Measurements from ENCODE around the gene NDUFS6. TPM values are rescaled to one million over a fixed set of nuclear protein-coding genes. Genes with fewer than 3 reads are reported as not detected.
A peak's percentile ranks its signal among the peaks of the same experiment; 100 is the strongest.

Gene NDUFS6
- total and polyA plus RNA-seq, 2 of the 8 experiments (the other 6 are each of a cell fraction or from before 2014, with no cell fraction given) = 72.7 to 191 TPM

DNA sequence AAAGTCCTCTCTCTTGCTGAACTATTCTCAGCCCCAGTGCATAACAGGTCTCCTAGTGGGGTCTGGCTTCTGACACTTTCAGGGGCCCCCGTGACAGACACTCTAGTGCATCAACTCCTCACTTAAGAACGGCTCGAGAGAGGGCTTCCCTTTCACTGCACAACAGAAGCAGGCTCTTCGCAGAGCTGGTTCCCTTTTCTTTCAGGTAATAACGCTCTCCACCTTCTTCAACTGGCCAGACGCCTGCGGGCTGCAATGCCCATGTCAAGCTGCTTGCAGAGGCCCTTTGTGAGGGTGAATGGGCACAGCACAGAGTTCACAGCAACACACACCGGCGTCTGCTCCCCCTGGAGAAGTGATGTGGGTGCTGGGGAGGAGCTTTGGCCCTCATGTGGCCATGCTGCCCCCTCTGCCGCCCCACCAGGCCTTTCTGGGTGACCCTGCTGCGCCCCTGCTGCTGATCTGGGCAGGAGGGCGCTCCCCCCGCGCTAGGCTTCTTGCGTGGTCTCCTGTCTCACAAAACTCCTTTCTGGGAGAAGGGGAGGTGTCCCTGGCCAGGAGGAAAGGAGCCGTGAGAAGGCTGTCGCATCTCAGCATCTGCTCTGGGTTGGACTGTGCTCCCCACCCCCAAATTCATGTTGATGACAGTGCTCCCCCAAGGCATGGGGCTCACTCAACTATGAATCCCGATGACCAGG is 4.0 kb upstream of the NDUFS6 start:
- H2AK5ac ChIP-seq (ENCODE audit: low read depth, low read length) = 0 out of 2 replicates have a peak overlapping the region, but pooled peaks have one; percentile 48
- CTCF ChIA-PET (ENCODE audit: partially characterized antibody) = interaction anchor here (0.9 kb wide), 1 partner anchor 95 kb away, joined by 4 read pairs; no protein-coding TSS in a partner anchor
- POLR2A ChIA-PET (ENCODE audit: partially characterized antibody) = interaction anchor here (1.4 kb wide), 1 partner anchor 12 kb away, joined by 3 read pairs; no protein-coding TSS in a partner anchor
- no peak overlapping the region for H3K56ac ChIP-seq (replicated peaks; ENCODE audit: insufficient read length, low read depth, low read length)
- no peak overlapping the region for H2BK15ac ChIP-seq (ENCODE audit: low read length)
- no peak overlapping the region for H3K27ac ChIP-seq (ENCODE audit: low read depth, low read length)
- no peak overlapping the region for H3K23ac ChIP-seq (ENCODE audit: insufficient read length)
- 91% methylated on average over 17 of the region's 18 CpGs; no CpG with 5 or more reads in 1 of the 2 experiments for WGBS, 2 experiments (ENCODE audit: extremely low coverage in 1 of 2, insufficient coverage in 1 of 2, insufficient read length in 1 of 2, insufficient replicate concordance in 2 of 2, low coverage in 1 of 2, low lambda C conversion rate in 2 of 2, missing lambda C conversion rate in 1 of 2)
- no peak overlapping the region for H3K4ac ChIP-seq (replicated peaks; ENCODE audit: insufficient read length, low read depth, low read length)
- no peak overlapping the region for H2BK120ac ChIP-seq (replicated peaks; ENCODE audit: low read depth, low read length)
- FAIRE-seq (no peak), DNase-seq (ENCODE audit: low read depth in 1 of 2, low spot score in 2 of 2) (no peak)
- H3K79me1 ChIP-seq (ENCODE audit: low read depth, low read length) = peaks cover 10% of the 10 kb centered on the region; the same call in 1 of the 2 replicates
- TF ChIP-seq KDM4A (IDR thresholded peaks at IDR 0.05; ENCODE audit: low read depth, low read length, severe bottlenecking) (no peak), FOSL1 (IDR thresholded peaks at IDR 0.05; ENCODE audit: insufficient read depth, low read depth, low read length) (no peak), HDAC6 (IDR thresholded peaks at IDR 0.05; ENCODE audit: low read depth, low read length) (no peak), KDM5A (IDR thresholded peaks at IDR 0.05; ENCODE audit: low read length) (no peak), CBX5 (IDR thresholded peaks at IDR 0.05; ENCODE audit: low read depth, low read length) (no peak), SIX5 (IDR thresholded peaks at IDR 0.05; ENCODE audit: low read depth, low read length) (no peak), RAD21 (IDR thresholded peaks at IDR 0.05 in 1 of 2, conservative IDR thresholded peaks at IDR 0.05 in 1 of 2; ENCODE audit: low read depth in 2 of 2, low read length in 2 of 2) (no peak), TCF12 (IDR thresholded peaks at IDR 0.05; ENCODE audit: low read depth, low read length) (no peak), TAF1 (IDR thresholded peaks at IDR 0.05; ENCODE audit: low read depth, low read length) (no peak), ASH2L (IDR thresholded peaks at IDR 0.05; ENCODE audit: low read length) (no peak)
- TF ChIP-seq, protein P1, sequence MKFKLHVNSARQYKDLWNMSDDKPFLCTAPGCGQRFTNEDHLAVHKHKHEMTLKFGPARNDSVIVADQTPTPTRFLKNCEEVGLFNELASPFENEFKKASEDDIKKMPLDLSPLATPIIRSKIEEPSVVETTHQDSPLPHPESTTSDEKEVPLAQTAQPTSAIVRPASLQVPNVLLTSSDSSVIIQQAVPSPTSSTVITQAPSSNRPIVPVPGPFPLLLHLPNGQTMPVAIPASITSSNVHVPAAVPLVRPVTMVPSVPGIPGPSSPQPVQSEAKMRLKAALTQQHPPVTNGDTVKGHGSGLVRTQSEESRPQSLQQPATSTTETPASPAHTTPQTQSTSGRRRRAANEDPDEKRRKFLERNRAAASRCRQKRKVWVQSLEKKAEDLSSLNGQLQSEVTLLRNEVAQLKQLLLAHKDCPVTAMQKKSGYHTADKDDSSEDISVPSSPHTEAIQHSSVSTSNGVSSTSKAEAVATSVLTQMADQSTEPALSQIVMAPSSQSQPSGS (IDR thresholded peaks at IDR 0.05; ENCODE audit: low read length) = no peak
- H3K36me3 ChIP-seq (ENCODE audit: control insufficient read depth in 2 of 4, insufficient read depth in 4 of 4, low read length in 3 of 4) = peaks cover 14 to 23% (median 16%) of the 10 kb centered on the region in 4 experiments
- no peak overlapping the region for H4K5ac ChIP-seq (ENCODE audit: insufficient read length, low read depth, low read length)
- no peak overlapping the region; the same call in 1 of the 2 replicates for H2BK5ac ChIP-seq (ENCODE audit: low read depth, low read length)
- no peaks in the 10 kb centered on the region for H3K9me3 ChIP-seq (ENCODE audit: insufficient read depth in 2 of 2, low read depth in 1 of 2, low read length in 1 of 2)
- no peak overlapping the region for H3K9ac ChIP-seq (replicated peaks in 1 of 4; ENCODE audit: extremely low read depth in 1 of 4, low read depth in 3 of 4, low read length in 3 of 4)
- H2AFZ ChIP-seq (ENCODE audit: low read length) = no peak overlapping the region
- H4K91ac ChIP-seq (replicated peaks; ENCODE audit: insufficient read length, low read length) = no peak overlapping the region
- no peak overlapping the region for H2BK20ac ChIP-seq (ENCODE audit: low read length)
- H3K18ac ChIP-seq (ENCODE audit: extremely low read depth, low read length) = no peak overlapping the region
- H3K14ac ChIP-seq (ENCODE audit: insufficient read length) = no peak overlapping the region
- H2BK12ac ChIP-seq (ENCODE audit: low read depth, low read length) = no peak overlapping the region
- no peaks in the 10 kb centered on the region for H3K27me3 ChIP-seq (replicated peaks in 1 of 4; ENCODE audit: control insufficient read depth in 3 of 4, extremely low read depth in 1 of 4, insufficient read depth in 3 of 4, low read length in 3 of 4)
- H3K79me2 ChIP-seq (ENCODE audit: control insufficient read depth in 1 of 2, insufficient read depth in 2 of 2, low read length in 2 of 2) = peaks cover 0 to 33% of the 10 kb centered on the region in 2 experiments; a peak in 2 of 4 replicates
- H3K23me2 ChIP-seq (ENCODE audit: low read depth, low read length) = peaks cover 17% of the 10 kb centered on the region
- peaks cover 0 to 7% (median 5%) of the 10 kb centered on the region in 4 experiments; a peak in 6 of 7 replicates for H3K4me1 ChIP-seq (replicated peaks in 1 of 4; ENCODE audit: control insufficient read depth in 3 of 4, insufficient read depth in 4 of 4, low read length in 3 of 4)
- no peak overlapping the region for H3K4me3 ChIP-seq (ENCODE audit: extremely low read depth in 1 of 4, insufficient read depth in 2 of 4, low read depth in 3 of 4, low read length in 4 of 4)
- no peak overlapping the region; a peak in 1 of 4 replicates for H3K4me2 ChIP-seq (ENCODE audit: insufficient read depth in 1 of 2, low read depth in 2 of 2, low read length in 2 of 2)
- H4K20me1 ChIP-seq (replicated peaks in 1 of 2; ENCODE audit: control insufficient read depth in 1 of 2, insufficient read depth in 2 of 2, low read length in 2 of 2) = peaks cover 8 to 9% of the 10 kb centered on the region in 2 experiments
- no peak overlapping the region for H4K8ac ChIP-seq (ENCODE audit: extremely low read depth, insufficient read depth, low read length)
